Nephron progenitor cell (in vitro differentiated cells): ENCODE results near the gene COL5A1.

Experiments
- DNase-seq: peaks from one replicate; pipeline ENCODE4 v3.0.0; 2021
- H3K27ac Mint-ChIP-seq: 2 replicates; pipeline ENCODE4 v1.8.0; 2021; ENCODE audit warnings: mild to moderate bottlenecking, moderate library complexity, mixed read lengths
- H3K27me3 Mint-ChIP-seq: 2 replicates; pipeline ENCODE4 v1.8.0; 2021; ENCODE audit warnings: mild to moderate bottlenecking, low read depth, mixed read lengths; ENCODE audit not compliant: poor library complexity
- H3K36me3 Mint-ChIP-seq: 2 replicates; pipeline ENCODE4 v1.8.0; 2021; ENCODE audit warnings: low read depth, mixed read lengths
- H3K4me1 Mint-ChIP-seq: 2 replicates; pipeline ENCODE4 v1.8.0; 2021; ENCODE audit warnings: mixed read lengths
- H3K4me3 Mint-ChIP-seq: 2 replicates; pipeline ENCODE4 v1.8.0; 2021; ENCODE audit warnings: mild to moderate bottlenecking, moderate library complexity, mixed read lengths
- H3K9me3 Mint-ChIP-seq: 2 replicates; pipeline ENCODE4 v1.8.0; 2021; ENCODE audit warnings: mild to moderate bottlenecking, moderate library complexity, mixed read lengths
- CTCF ChIP-seq: fragments of 200-600 bp; sonication (generic); IDR thresholded peaks from 2 replicates; pipeline ENCODE4 v1.5.0; 2021; ENCODE audit warnings: antibody characterized with exemption

The COL5A1 gene

DNA sequence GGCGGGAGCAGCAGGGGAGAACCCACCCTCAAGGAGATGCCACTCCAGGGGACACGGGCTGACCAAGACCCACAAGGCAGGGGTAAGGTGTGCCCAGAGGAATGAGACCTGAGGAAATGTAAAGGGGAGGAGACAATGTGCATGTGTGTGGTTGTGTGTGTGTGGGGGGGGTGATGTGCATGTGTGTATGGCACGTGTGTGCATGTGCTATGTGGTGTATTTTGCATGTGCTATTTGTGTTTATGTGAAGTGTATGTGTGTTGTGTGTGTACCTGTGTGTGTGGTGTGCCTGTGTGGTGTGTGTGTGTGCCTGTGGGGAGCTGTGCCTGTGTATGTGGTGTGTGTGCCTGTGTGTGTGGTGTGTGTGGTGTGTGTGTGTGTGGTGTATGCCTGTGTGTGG is 205.5 kb downstream of the COL5A1 start:
- H3K4me1 Mint-ChIP-seq, result no peaks in the 10 kb centered on the region
- H3K4me3 Mint-ChIP-seq, result no peak overlapping the region
- DNase-seq, result no peak
- peaks cover 3% of the 10 kb centered on the region for H3K27me3 Mint-ChIP-seq
- TF ChIP-seq CTCF, result no peak
- H3K9me3 Mint-ChIP-seq, result no peaks in the 10 kb centered on the region
- no peak overlapping the region for H3K27ac Mint-ChIP-seq
- H3K36me3 Mint-ChIP-seq, result peaks cover 13% of the 10 kb centered on the region

- H3K4me1 Mint-ChIP-seq, result no peaks in the 10 kb centered on the region
- TF ChIP-seq CTCF, result no peak
Observed at GRCh38 chr9:134847752-134848432, 206.3 kb downstream of the COL5A1 start.

GRCh38 chr9:134848504-134848903 is 206.9 kb downstream of the COL5A1 start:
- H3K27ac Mint-ChIP-seq, result no peak overlapping the region
- H3K36me3 Mint-ChIP-seq, result peaks cover 7% of the 10 kb centered on the region
- no peak overlapping the region for H3K4me3 Mint-ChIP-seq
- no peaks in the 10 kb centered on the region for H3K9me3 Mint-ChIP-seq
- DNase-seq, result no peak
- H3K4me1 Mint-ChIP-seq, result no peaks in the 10 kb centered on the region
- H3K27me3 Mint-ChIP-seq, result peaks cover 3% of the 10 kb centered on the region
- no peak for TF ChIP-seq CTCF

More at GRCh38 chr9:134847752-134848432, 206.3 kb downstream of the COL5A1 start:
- no peak overlapping the region for H3K4me3 Mint-ChIP-seq
- H3K36me3 Mint-ChIP-seq, result peaks cover 13% of the 10 kb centered on the region
- H3K9me3 Mint-ChIP-seq, result no peaks in the 10 kb centered on the region
- H3K27ac Mint-ChIP-seq, result no peak overlapping the region
- peaks cover 3% of the 10 kb centered on the region for H3K27me3 Mint-ChIP-seq
- no peak for DNase-seq

GRCh38 chr9:134850611-134851010 is 209.0 kb downstream of the COL5A1 start:
- Mint-ChIP-seq H3K36me3 (no peaks in the 10 kb centered on the region), H3K4me3 (no peak overlapping the region), H3K27me3 (peaks cover 4% of the 10 kb centered on the region), H3K4me1 (no peaks in the 10 kb centered on the region), H3K9me3 (no peaks in the 10 kb centered on the region), H3K27ac (no peak overlapping the region)
- TF ChIP-seq CTCF, result no peak
- no peak for DNase-seq

DNA sequence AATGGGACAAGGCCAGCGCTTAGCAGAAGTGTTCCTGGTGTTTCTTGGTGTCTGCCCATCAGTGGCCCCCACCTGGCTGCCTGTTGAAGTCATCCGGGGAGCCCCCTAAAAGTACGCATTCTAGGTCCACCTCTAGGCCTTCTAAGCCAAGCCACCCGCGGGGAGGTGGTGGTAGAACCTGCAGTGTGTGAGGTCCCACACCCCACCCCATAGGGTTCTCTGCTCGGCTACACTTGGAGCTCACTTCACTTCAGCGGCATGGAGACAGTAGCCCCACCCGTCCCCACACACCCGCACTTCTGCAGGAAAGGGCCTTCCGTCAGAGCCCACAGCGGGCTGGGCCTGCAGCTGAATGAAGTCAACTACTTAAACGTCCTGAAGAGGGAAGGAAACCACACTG is 209.4 kb downstream of the COL5A1 start:
- TF ChIP-seq CTCF, result no peak
- no peak overlapping the region for H3K27ac Mint-ChIP-seq
- H3K4me1 Mint-ChIP-seq, result no peaks in the 10 kb centered on the region
- DNase-seq, result no peak
- H3K27me3 Mint-ChIP-seq, result peaks cover 7% of the 10 kb centered on the region
- no peaks in the 10 kb centered on the region for H3K9me3 Mint-ChIP-seq
- H3K36me3 Mint-ChIP-seq, result no peaks in the 10 kb centered on the region
- H3K4me3 Mint-ChIP-seq, result no peak overlapping the region
